IMR-90 (cell line): ENCODE measurements around the gene SLCO6A1.

Experiments used
- BHLHE40 ChIP-seq: fragments of 150-350 bp; IDR thresholded peaks from 2 replicates; pipeline ENCODE4 v1.6.1; 2016; ENCODE audit warnings: mild to moderate bottlenecking, low read depth, low read length
- CEBPB ChIP-seq: IDR thresholded peaks from 2 replicates; pipeline ENCODE4 v1.6.1; 2012; ENCODE audit warnings: low read depth, low read length, improper control_type of control experiment
- CHD1 ChIP-seq: IDR thresholded peaks from 2 replicates; pipeline ENCODE4 v1.6.1; 2012; ENCODE audit warnings: low read depth, low read length, improper control_type of control experiment
- MAFK ChIP-seq: IDR thresholded peaks from 2 replicates; pipeline ENCODE4 v1.6.1; 2012; ENCODE audit warnings: low read depth, low read length, improper control_type of control experiment
- MAZ ChIP-seq: IDR thresholded peaks from 2 replicates; pipeline ENCODE4 v1.6.1; 2012; ENCODE audit warnings: low read depth, mild to moderate bottlenecking, low read length, improper control_type of control experiment, moderate library complexity, borderline replicate concordance
- MXI1 ChIP-seq: IDR thresholded peaks from 2 replicates; pipeline ENCODE4 v1.6.1; 2012; ENCODE audit warnings: low read depth, mild to moderate bottlenecking, low read length, moderate library complexity, borderline replicate concordance
- NFE2L2 ChIP-seq: fragments of 150-350 bp; IDR thresholded peaks from 2 replicates; pipeline ENCODE4 v1.6.1; 2016; ENCODE audit warnings: low read depth, mild to moderate bottlenecking, low read length
- POLR2A ChIP-seq: IDR thresholded peaks from 2 replicates; pipeline ENCODE4 v1.6.1; 2012; ENCODE audit warnings: mild to moderate bottlenecking, low read depth, low read length
- RAD21 ChIP-seq: IDR thresholded peaks from 2 replicates; pipeline ENCODE4 v1.6.1; 2012; ENCODE audit warnings: low read length, improper control_type of control experiment
- RCOR1 ChIP-seq: IDR thresholded peaks from 2 replicates; pipeline ENCODE4 v1.6.1; 2012; ENCODE audit warnings: mild to moderate bottlenecking, low read length, improper control_type of control experiment; ENCODE audit not compliant: insufficient replicate concordance
- RFX5 ChIP-seq: IDR thresholded peaks from 2 replicates; pipeline ENCODE4 v1.8.0; 2012; ENCODE audit warnings: low read depth, mild to moderate bottlenecking, low read length, moderate library complexity
- SMC3 ChIP-seq: fragments of 150-350 bp; IDR thresholded peaks from 2 replicates; pipeline ENCODE4 v1.6.1; 2016; ENCODE audit warnings: low read depth, mild to moderate bottlenecking, antibody characterized with exemption, low read length, moderate library complexity
- TF ChIP-seq, protein P1 (sequence below): conservative IDR thresholded peaks from 2 replicates; pipeline ENCODE4 v1.5.1; 2012; ENCODE audit warnings: mild to moderate bottlenecking, low read depth, low read length, improper control_type of control experiment
- TF ChIP-seq, protein P2 (sequence below): fragments of 150-350 bp; IDR thresholded peaks from 2 replicates; pipeline ENCODE4 v1.6.1; 2017; ENCODE audit warnings: mild to moderate bottlenecking, antibody characterized with exemption, low read length, low read depth

GRCh38 chr5:102433473-102433872, 65.3 kb downstream of the SLCO6A1 start:
- TF ChIP-seq, protein P1, sequence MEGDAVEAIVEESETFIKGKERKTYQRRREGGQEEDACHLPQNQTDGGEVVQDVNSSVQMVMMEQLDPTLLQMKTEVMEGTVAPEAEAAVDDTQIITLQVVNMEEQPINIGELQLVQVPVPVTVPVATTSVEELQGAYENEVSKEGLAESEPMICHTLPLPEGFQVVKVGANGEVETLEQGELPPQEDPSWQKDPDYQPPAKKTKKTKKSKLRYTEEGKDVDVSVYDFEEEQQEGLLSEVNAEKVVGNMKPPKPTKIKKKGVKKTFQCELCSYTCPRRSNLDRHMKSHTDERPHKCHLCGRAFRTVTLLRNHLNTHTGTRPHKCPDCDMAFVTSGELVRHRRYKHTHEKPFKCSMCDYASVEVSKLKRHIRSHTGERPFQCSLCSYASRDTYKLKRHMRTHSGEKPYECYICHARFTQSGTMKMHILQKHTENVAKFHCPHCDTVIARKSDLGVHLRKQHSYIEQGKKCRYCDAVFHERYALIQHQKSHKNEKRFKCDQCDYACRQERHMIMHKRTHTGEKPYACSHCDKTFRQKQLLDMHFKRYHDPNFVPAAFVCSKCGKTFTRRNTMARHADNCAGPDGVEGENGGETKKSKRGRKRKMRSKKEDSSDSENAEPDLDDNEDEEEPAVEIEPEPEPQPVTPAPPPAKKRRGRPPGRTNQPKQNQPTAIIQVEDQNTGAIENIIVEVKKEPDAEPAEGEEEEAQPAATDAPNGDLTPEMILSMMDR = no peak
- TF ChIP-seq RFX5 (no peak), POLR2A (no peak), CEBPB (no peak), SMC3 (no peak), RCOR1 (no peak), MXI1 (no peak), NFE2L2 (no peak), RAD21 (no peak), BHLHE40 (no peak), MAFK (no peak), CHD1 (no peak), MAZ (no peak)
- TF ChIP-seq, protein P2, sequence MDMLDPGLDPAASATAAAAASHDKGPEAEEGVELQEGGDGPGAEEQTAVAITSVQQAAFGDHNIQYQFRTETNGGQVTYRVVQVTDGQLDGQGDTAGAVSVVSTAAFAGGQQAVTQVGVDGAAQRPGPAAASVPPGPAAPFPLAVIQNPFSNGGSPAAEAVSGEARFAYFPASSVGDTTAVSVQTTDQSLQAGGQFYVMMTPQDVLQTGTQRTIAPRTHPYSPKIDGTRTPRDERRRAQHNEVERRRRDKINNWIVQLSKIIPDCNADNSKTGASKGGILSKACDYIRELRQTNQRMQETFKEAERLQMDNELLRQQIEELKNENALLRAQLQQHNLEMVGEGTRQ = no peak
